ENCODE results near the gene SNX7.

DNA sequence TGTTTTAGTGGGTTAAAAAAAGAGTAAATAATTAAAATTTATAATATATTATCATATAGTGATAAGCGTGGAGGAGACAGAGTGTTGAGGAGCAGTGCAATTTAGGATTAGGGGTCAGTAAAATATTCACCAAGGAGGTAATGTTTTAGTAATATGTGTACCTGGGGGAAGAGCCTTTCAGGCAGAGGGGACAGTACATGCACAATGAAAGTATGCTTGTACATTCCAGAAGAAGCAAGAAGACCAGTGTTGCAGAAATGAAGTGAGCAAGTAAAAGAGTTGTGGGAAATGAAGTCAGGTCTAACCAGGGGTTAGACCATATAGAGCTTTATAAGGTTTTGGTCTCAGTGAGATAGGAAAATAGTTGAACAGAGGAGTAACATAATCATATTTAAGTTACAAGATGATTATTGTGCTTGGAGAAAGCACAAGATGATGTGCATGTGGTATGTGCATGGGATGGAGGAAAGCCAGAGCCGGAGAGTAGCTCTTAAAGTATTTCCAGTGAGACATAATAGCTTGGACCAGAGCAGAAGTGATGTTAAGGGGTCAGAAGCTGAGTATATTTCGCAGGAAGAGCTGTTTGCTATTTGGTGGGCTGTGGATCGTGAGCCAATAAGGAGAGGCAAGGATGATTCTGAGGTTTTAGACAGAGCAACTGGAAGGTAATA lies 44.8 kb downstream of the SNX7 start:
- TF ChIP-seq, protein P1, sequence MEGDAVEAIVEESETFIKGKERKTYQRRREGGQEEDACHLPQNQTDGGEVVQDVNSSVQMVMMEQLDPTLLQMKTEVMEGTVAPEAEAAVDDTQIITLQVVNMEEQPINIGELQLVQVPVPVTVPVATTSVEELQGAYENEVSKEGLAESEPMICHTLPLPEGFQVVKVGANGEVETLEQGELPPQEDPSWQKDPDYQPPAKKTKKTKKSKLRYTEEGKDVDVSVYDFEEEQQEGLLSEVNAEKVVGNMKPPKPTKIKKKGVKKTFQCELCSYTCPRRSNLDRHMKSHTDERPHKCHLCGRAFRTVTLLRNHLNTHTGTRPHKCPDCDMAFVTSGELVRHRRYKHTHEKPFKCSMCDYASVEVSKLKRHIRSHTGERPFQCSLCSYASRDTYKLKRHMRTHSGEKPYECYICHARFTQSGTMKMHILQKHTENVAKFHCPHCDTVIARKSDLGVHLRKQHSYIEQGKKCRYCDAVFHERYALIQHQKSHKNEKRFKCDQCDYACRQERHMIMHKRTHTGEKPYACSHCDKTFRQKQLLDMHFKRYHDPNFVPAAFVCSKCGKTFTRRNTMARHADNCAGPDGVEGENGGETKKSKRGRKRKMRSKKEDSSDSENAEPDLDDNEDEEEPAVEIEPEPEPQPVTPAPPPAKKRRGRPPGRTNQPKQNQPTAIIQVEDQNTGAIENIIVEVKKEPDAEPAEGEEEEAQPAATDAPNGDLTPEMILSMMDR (IDR thresholded peaks at IDR 0.05; ENCODE audit: poor library complexity) = no peak
- TF ChIP-seq EZH2 (IDR thresholded peaks at IDR 0.05; ENCODE audit: borderline replicate concordance) = no peak
